Caco-2 (cell line): ENCODE data around the gene CIPC. TPM values are rescaled to one million over a fixed set of nuclear protein-coding genes. Genes with fewer than 3 reads are reported as not detected.

Experiments
- BruUV-seq: library from RNA; stranded (reverse); fragments of 400-500 nt; replicated peaks from 2 replicates; lab custom pipeline; 2021; lab: Mats Ljungman, UMichigan
- CTCF ChIA-PET: fragments of 300-600 bp; sonication (Branson Sonifier 250); formaldehyde crosslinking; loops from one replicate; lab custom pipeline; 2022; ENCODE audit warnings: antibody characterized with exemption; lab: Charles Lee
- POLR2A ChIA-PET: fragments of 300-600 bp; sonication (Branson Sonifier 250); formaldehyde crosslinking; loops from one replicate; lab custom pipeline; 2022; ENCODE audit warnings: antibody characterized with exemption; lab: Charles Lee
- DNase-seq, 2 experiments: peaks; one replicate each; pipeline versions ENCODE4 v3.0.0 to v3.0.0-alpha.2; 2020 to 2022
- H3K27me3 ChIP-seq: replicated peaks from 2 replicates; pipeline ENCODE4 v1.6.0; 2011; ENCODE audit warnings: low read length; ENCODE audit not compliant: control insufficient read depth, insufficient read depth
- H3K36me3 ChIP-seq: 2 replicates; pipeline ENCODE4 v1.5.1; 2011; ENCODE audit warnings: low read length; ENCODE audit not compliant: control insufficient read depth, insufficient read depth
- H3K4me1 ChIP-seq: fragments of 250-450 bp; sonication (Bioruptor Pico); 2 replicates; pipeline ENCODE4 v1.5.1; 2020; ENCODE audit warnings: mild to moderate bottlenecking
- H3K4me3 ChIP-seq: 2 replicates; pipeline ENCODE4 v1.5.1; 2011; ENCODE audit warnings: low read depth, mild to moderate bottlenecking, control low read depth, low read length
- H3K9me3 ChIP-seq: fragments of 250-450 bp; sonication (Bioruptor Pico); 2 replicates; pipeline ENCODE4 v1.5.1; 2020; ENCODE audit warnings: mild to moderate bottlenecking, moderate library complexity
- H3K27ac Mint-ChIP-seq: one replicate; pipeline ENCODE4 v1.8.0; 2022; ENCODE audit warnings: mixed read lengths; ENCODE audit not compliant: unreplicated experiment
- H3K27me3 Mint-ChIP-seq: one replicate; pipeline ENCODE4 v1.8.0; 2022; ENCODE audit warnings: mixed read lengths; ENCODE audit not compliant: insufficient read depth, unreplicated experiment
- H3K36me3 Mint-ChIP-seq: one replicate; pipeline ENCODE4 v1.8.0; 2022; ENCODE audit warnings: mild to moderate bottlenecking, mixed read lengths; ENCODE audit not compliant: insufficient read depth, unreplicated experiment
- H3K4me1 Mint-ChIP-seq: one replicate; pipeline ENCODE4 v1.8.0; 2022; ENCODE audit warnings: low read depth, mixed read lengths; ENCODE audit not compliant: unreplicated experiment
- H3K4me3 Mint-ChIP-seq: one replicate; pipeline ENCODE4 v1.8.0; 2022; ENCODE audit warnings: mild to moderate bottlenecking, moderate library complexity, mixed read lengths; ENCODE audit not compliant: unreplicated experiment
- H3K9me3 Mint-ChIP-seq: one replicate; pipeline ENCODE4 v1.8.0; 2022; ENCODE audit warnings: mixed read lengths; ENCODE audit not compliant: unreplicated experiment
- intact Hi-C: fragments of 100-400 bp; cut with micrococcal nuclease; formaldehyde crosslinking; loops from one replicate; pipeline ENCODE4 v1.10.0; 2022; ENCODE audit not compliant: unreplicated experiment
- total RNA-seq: library from RNA; stranded (reverse); gene quantifications from 2 replicates; pipeline ENCODE4 v1.2.3, GENCODE V29; 2022
- TF ChIP-seq, protein P1 (sequence below), 2 experiments: fragments of 200-600 bp in 1 of 2; IDR thresholded peaks; 1 replicate in 1 of 2; 2 replicates in 1 of 2; pipeline versions ENCODE4 v1.5.1 to v1.8.0; 2011 to 2022; ENCODE audit warnings: antibody characterized with exemption in 1 of 2, control low read depth in 1 of 2, inconsistent platforms in 1 of 2, low read depth in 1 of 2, low read length in 1 of 2, mild to moderate bottlenecking in 1 of 2, moderate library complexity in 1 of 2; ENCODE audit not compliant: insufficient read depth in 1 of 2, severe bottlenecking in 1 of 2, unreplicated experiment in 1 of 2

Gene CIPC
- total RNA-seq, 1 experiment from 2014 or later: 15.4 TPM

DNA sequence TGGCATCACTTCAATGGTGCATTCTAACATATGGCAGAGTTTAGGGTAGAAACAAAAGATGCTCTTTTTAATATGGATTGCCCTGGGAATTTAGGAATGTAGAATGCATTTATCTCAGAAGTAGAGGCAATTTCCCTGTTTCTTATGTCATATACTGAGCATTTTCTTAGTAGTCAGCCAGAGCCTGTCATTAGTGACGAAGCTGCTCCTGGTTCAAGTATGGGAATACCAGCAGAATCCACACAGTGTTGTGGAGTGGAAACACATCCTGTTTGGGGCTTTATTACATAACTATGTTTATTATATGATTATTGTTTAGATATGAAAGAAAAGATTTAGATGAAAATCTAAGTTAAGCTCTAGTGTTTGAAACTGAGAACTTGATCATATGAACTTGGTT lies 12.2 kb downstream of the CIPC start:
- no peaks in the 10 kb centered on the region for H3K27me3 Mint-ChIP-seq
- H3K4me3 ChIP-seq: no peak overlapping the region
- TF ChIP-seq, protein P1, sequence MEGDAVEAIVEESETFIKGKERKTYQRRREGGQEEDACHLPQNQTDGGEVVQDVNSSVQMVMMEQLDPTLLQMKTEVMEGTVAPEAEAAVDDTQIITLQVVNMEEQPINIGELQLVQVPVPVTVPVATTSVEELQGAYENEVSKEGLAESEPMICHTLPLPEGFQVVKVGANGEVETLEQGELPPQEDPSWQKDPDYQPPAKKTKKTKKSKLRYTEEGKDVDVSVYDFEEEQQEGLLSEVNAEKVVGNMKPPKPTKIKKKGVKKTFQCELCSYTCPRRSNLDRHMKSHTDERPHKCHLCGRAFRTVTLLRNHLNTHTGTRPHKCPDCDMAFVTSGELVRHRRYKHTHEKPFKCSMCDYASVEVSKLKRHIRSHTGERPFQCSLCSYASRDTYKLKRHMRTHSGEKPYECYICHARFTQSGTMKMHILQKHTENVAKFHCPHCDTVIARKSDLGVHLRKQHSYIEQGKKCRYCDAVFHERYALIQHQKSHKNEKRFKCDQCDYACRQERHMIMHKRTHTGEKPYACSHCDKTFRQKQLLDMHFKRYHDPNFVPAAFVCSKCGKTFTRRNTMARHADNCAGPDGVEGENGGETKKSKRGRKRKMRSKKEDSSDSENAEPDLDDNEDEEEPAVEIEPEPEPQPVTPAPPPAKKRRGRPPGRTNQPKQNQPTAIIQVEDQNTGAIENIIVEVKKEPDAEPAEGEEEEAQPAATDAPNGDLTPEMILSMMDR (IDR thresholded peaks at IDR 0.05; ENCODE audit: insufficient read depth in 1 of 2, low read depth in 1 of 2, low read length in 1 of 2, severe bottlenecking in 1 of 2, unreplicated experiment in 1 of 2): no peak
- no peak for DNase-seq
- H3K27me3 ChIP-seq: no peaks in the 10 kb centered on the region
- BruUV-seq: no TSS peak
- peaks cover 1% of the 10 kb centered on the region; the same call in 1 of the 2 replicates for H3K36me3 ChIP-seq
- ChIA-PET POLR2A (no interaction called here), CTCF (no interaction called here)
- no peaks in the 10 kb centered on the region for H3K4me1 ChIP-seq
- H3K4me1 Mint-ChIP-seq: peaks cover 8% of the 10 kb centered on the region
- no peaks in the 10 kb centered on the region for H3K9me3 ChIP-seq
- no peaks in the 10 kb centered on the region for H3K9me3 Mint-ChIP-seq
- H3K4me3 Mint-ChIP-seq: no peak overlapping the region
- peaks cover 21% of the 10 kb centered on the region for H3K36me3 Mint-ChIP-seq
- H3K27ac Mint-ChIP-seq: no peak overlapping the region
- intact Hi-C loops: no loop called here

DNA sequence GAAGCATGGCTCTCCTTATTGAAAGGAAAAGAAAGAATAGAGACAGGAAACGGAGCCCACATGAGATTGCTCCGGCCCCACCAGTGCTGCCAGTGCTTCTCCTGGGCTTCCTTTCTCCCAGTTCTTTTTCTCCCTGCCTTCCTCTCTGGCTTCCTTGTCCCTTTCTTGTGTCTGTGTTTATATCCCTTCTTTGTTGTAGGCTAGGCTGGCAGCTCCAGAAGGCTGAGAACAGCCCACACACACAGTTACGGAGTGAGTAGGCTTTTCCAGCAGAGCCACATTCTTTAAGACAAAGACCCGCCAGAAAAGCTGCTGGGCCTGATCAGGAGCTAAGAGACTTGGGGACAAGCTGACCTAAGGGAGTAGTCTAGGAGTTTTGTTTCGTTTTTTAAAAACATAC lies 13.0 kb downstream of the CIPC start:
- no peaks in the 10 kb centered on the region for H3K27me3 Mint-ChIP-seq
- DNase-seq: peak in 1 of 2 experiments; percentile 63
- TF ChIP-seq, protein P1 (IDR thresholded peaks at IDR 0.05; ENCODE audit: insufficient read depth in 1 of 2, low read depth in 1 of 2, low read length in 1 of 2, severe bottlenecking in 1 of 2, unreplicated experiment in 1 of 2): no peak
- H3K36me3 Mint-ChIP-seq: peaks cover 21% of the 10 kb centered on the region
- no peak overlapping the region for H3K4me3 ChIP-seq
- peak overlapping the region; percentile 88 for H3K27ac Mint-ChIP-seq
- peaks cover 8% of the 10 kb centered on the region for H3K4me1 Mint-ChIP-seq
- CTCF ChIA-PET: interaction anchor here (0.5 to 0.9 kb wide), 2 partner anchors 40 to 310 kb away, joined by 4 to 7 read pairs; no protein-coding TSS in a partner anchor
- H3K36me3 ChIP-seq: peaks cover 1% of the 10 kb centered on the region; the same call in 1 of the 2 replicates
- no peaks in the 10 kb centered on the region for H3K27me3 ChIP-seq
- H3K9me3 Mint-ChIP-seq: no peaks in the 10 kb centered on the region
- POLR2A ChIA-PET: no interaction called here
- no peaks in the 10 kb centered on the region for H3K4me1 ChIP-seq
- H3K4me3 Mint-ChIP-seq: no peak overlapping the region
- H3K9me3 ChIP-seq: no peaks in the 10 kb centered on the region
- intact Hi-C loops: loop anchor here (1.0 kb wide), 1 partner anchor 13 kb away; the partner anchor contains the start of gene CIPC
- no TSS peak for BruUV-seq

DNA sequence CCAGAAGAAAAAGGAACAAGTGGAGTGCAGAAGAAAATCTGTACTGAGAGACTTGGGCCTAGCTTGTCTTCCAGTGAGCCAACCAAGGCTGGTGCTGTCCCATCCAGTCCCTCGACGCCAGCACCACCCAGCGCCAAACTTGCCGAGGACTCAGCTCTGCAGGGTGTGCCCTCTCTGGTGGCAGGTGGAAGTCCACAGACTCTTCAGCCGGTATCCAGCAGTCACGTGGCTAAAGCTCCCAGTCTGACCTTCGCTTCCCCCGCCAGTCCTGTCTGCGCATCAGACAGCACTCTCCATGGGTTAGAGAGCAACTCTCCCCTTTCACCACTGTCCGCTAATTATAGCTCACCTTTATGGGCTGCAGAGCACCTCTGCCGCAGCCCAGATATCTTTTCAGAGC lies 15.6 kb downstream of the CIPC start:
- peaks cover 8% of the 10 kb centered on the region for H3K4me1 Mint-ChIP-seq
- intact Hi-C loops: no loop called here

More for the DNA sequence above, 15.6 kb downstream of the CIPC start:
- peaks cover 14% of the 10 kb centered on the region for H3K36me3 Mint-ChIP-seq
- no peak for DNase-seq
- H3K27me3 Mint-ChIP-seq: no peaks in the 10 kb centered on the region
- no peak overlapping the region for H3K4me3 ChIP-seq
- TF ChIP-seq, protein P1 (IDR thresholded peaks at IDR 0.05; ENCODE audit: insufficient read depth in 1 of 2, low read depth in 1 of 2, low read length in 1 of 2, severe bottlenecking in 1 of 2, unreplicated experiment in 1 of 2): no peak
- no peaks in the 10 kb centered on the region for H3K27me3 ChIP-seq
- no TSS peak for BruUV-seq
- H3K36me3 ChIP-seq: peaks cover 1% of the 10 kb centered on the region; the same call in 1 of the 2 replicates
- no peaks in the 10 kb centered on the region for H3K9me3 Mint-ChIP-seq
- no peak overlapping the region for H3K27ac Mint-ChIP-seq
- no peaks in the 10 kb centered on the region for H3K9me3 ChIP-seq
- H3K4me1 ChIP-seq: no peaks in the 10 kb centered on the region
- POLR2A ChIA-PET: no interaction called here
- CTCF ChIA-PET: interaction anchor here (0.8 to 1.2 kb wide), 2 partner anchors 10 to 38 kb away, joined by 4 read pairs; no protein-coding TSS in a partner anchor
- H3K4me3 Mint-ChIP-seq: no peak overlapping the region
